Duodenal mucosa (tissue), 2 donors: ENCODE data around the gene SELENOP.

Experiments
- H3K27ac ChIP-seq: one replicate; pipeline ENCODE4 v1.7.0; 2013; ENCODE audit warnings: low read depth, low read length
- H3K27me3 ChIP-seq, 2 donors: one replicate each; pipeline ENCODE4 v1.7.0; 2013; ENCODE audit warnings: low read length in 2 of 2, control low read depth in 1 of 2; ENCODE audit not compliant: insufficient read depth in 2 of 2, control insufficient read depth in 1 of 2
- H3K36me3 ChIP-seq, 2 donors: one replicate each; pipeline ENCODE4 v1.7.0; 2013; ENCODE audit warnings: low read length in 2 of 2, control low read depth in 1 of 2; ENCODE audit not compliant: insufficient read depth in 2 of 2, control insufficient read depth in 1 of 2
- H3K4me1 ChIP-seq, 2 donors: one replicate each; pipeline ENCODE4 v1.7.0; 2013; ENCODE audit warnings: low read length in 2 of 2, control low read depth in 1 of 2; ENCODE audit not compliant: insufficient read depth in 2 of 2, control insufficient read depth in 1 of 2
- H3K4me3 ChIP-seq, 2 donors: one replicate each; pipeline ENCODE4 v1.7.0; 2013; ENCODE audit warnings: low read length in 2 of 2, low read depth in 1 of 2
- H3K9ac ChIP-seq, 2 donors: one replicate each; pipeline ENCODE4 v1.7.0; 2013; ENCODE audit warnings: low read length in 2 of 2, low read depth in 1 of 2
- H3K9me3 ChIP-seq, 2 donors: one replicate each; pipeline ENCODE4 v1.7.0; 2013; ENCODE audit warnings: low read length in 2 of 2, control low read depth in 1 of 2; ENCODE audit not compliant: control insufficient read depth in 1 of 2

SELENOP gene

GRCh38 chr5:42798284-42799240, 13.1 kb downstream of the SELENOP start:
- Histone ChIP-seq H3K9ac (no peak overlapping the region), H3K4me3 (no peak overlapping the region), H3K36me3 (peaks cover 7 to 17% of the 10 kb centered on the region in 2 donors), H3K27me3 (no peaks in the 10 kb centered on the region), H3K27ac (no peak overlapping the region), H3K9me3 (peaks cover 0 to 2% of the 10 kb centered on the region in 2 donors), H3K4me1 (no peaks in the 10 kb centered on the region)

- Histone ChIP-seq H3K36me3 (no peaks in the 10 kb centered on the region), H3K4me3 (no peak overlapping the region), H3K27me3 (no peaks in the 10 kb centered on the region), H3K9me3 (peaks cover 7 to 9% of the 10 kb centered on the region in 2 donors), H3K9ac (no peak overlapping the region), H3K27ac (no peak overlapping the region), H3K4me1 (no peaks in the 10 kb centered on the region)
Observed at GRCh38 chr5:42791151-42791550, 20.5 kb downstream of the SELENOP start.

- H3K27me3 ChIP-seq = no peaks in the 10 kb centered on the region
- H3K36me3 ChIP-seq = no peaks in the 10 kb centered on the region
- no peak overlapping the region for H3K9ac ChIP-seq
- H3K4me3 ChIP-seq = no peak overlapping the region
- no peaks in the 10 kb centered on the region for H3K4me1 ChIP-seq
- H3K27ac ChIP-seq = no peak overlapping the region
- peaks cover 7 to 9% of the 10 kb centered on the region in 2 donors for H3K9me3 ChIP-seq
Observed at GRCh38 chr5:42787845-42788244, 23.8 kb downstream of the SELENOP start.

GRCh38 chr5:42787073-42787472, 24.6 kb downstream of the SELENOP start:
- Histone ChIP-seq H3K4me3 (no peak overlapping the region), H3K27ac (no peak overlapping the region), H3K4me1 (no peaks in the 10 kb centered on the region), H3K36me3 (no peaks in the 10 kb centered on the region), H3K27me3 (no peaks in the 10 kb centered on the region), H3K9me3 (peaks cover 7 to 9% of the 10 kb centered on the region in 2 donors), H3K9ac (no peak overlapping the region)

GRCh38 chr5:42785756-42786155, 25.9 kb downstream of the SELENOP start:
- Histone ChIP-seq H3K27ac (no peak overlapping the region), H3K27me3 (no peaks in the 10 kb centered on the region), H3K36me3 (no peaks in the 10 kb centered on the region), H3K4me3 (no peak overlapping the region), H3K9me3 (peaks cover 7 to 9% of the 10 kb centered on the region in 2 donors), H3K9ac (no peak overlapping the region), H3K4me1 (no peaks in the 10 kb centered on the region)

GRCh38 chr5:42784132-42784531, 27.6 kb downstream of the SELENOP start:
- Histone ChIP-seq H3K9me3 (peaks cover 7 to 9% of the 10 kb centered on the region in 2 donors), H3K27me3 (no peaks in the 10 kb centered on the region), H3K36me3 (no peaks in the 10 kb centered on the region), H3K27ac (no peak overlapping the region), H3K4me3 (no peak overlapping the region), H3K4me1 (no peaks in the 10 kb centered on the region), H3K9ac (no peak overlapping the region)

GRCh38 chr5:42781584-42781983, 30.1 kb downstream of the SELENOP start:
- no peaks in the 10 kb centered on the region for H3K27me3 ChIP-seq
- H3K9me3 ChIP-seq = peaks cover 0 to 4% of the 10 kb centered on the region in 2 donors
- no peak overlapping the region for H3K9ac ChIP-seq
- no peak overlapping the region for H3K4me3 ChIP-seq
- no peaks in the 10 kb centered on the region for H3K4me1 ChIP-seq
- no peak overlapping the region for H3K27ac ChIP-seq
- no peaks in the 10 kb centered on the region for H3K36me3 ChIP-seq

GRCh38 chr5:42779083-42779482, 32.6 kb downstream of the SELENOP start:
- H3K9ac ChIP-seq = no peak overlapping the region
- no peak overlapping the region for H3K4me3 ChIP-seq
- no peaks in the 10 kb centered on the region for H3K4me1 ChIP-seq
- no peaks in the 10 kb centered on the region for H3K36me3 ChIP-seq
- no peak overlapping the region for H3K27ac ChIP-seq
- H3K27me3 ChIP-seq = peaks cover 0 to 4% of the 10 kb centered on the region in 2 donors
- no peaks in the 10 kb centered on the region for H3K9me3 ChIP-seq

GRCh38 chr5:42772265-42772993, 39.3 kb downstream of the SELENOP start:
- no peak overlapping the region for H3K9ac ChIP-seq
- no peaks in the 10 kb centered on the region for H3K36me3 ChIP-seq
- H3K4me1 ChIP-seq = no peaks in the 10 kb centered on the region
- no peak overlapping the region for H3K27ac ChIP-seq
- H3K4me3 ChIP-seq = no peak overlapping the region
- no peaks in the 10 kb centered on the region for H3K9me3 ChIP-seq
- peaks cover 0 to 4% of the 10 kb centered on the region in 2 donors for H3K27me3 ChIP-seq

GRCh38 chr5:42770003-42770402, 41.7 kb downstream of the SELENOP start:
- Histone ChIP-seq H3K9me3 (no peaks in the 10 kb centered on the region), H3K4me3 (no peak overlapping the region)

More at GRCh38 chr5:42770003-42770402, 41.7 kb downstream of the SELENOP start:
- Histone ChIP-seq H3K4me1 (no peaks in the 10 kb centered on the region), H3K36me3 (no peaks in the 10 kb centered on the region), H3K27me3 (peaks cover 0 to 4% of the 10 kb centered on the region in 2 donors), H3K27ac (no peak overlapping the region), H3K9ac (no peak overlapping the region)
